ENCODE measurements around the gene SMIM14. TPM values are rescaled to one million over a fixed set of nuclear protein-coding genes. Genes with fewer than 3 reads are reported as not detected.

Gene SMIM14
- total and polyA plus RNA-seq, 2 of the 8 experiments (the other 6 are each of a cell fraction or from before 2014, with no cell fraction given) = 29.1 to 31.0 TPM

DNA sequence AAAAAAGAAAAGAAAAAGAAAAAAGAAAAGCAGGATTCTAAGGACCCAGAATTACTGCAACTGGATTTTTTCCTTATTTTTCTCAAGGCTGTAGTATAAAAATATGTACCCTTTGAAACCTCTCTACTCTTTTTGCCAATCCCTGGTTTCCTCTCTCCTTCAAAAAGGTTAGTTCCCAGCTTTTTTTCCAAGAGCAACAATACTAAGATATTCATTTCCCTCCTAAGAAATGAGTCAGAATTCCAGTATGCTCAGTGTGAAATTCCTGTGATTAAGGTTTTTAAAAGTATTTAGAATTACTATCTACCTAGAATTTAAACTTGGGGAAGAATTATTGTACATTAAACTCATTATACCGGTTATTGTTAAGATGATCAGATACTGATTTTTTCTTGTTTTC, 22.0 kb downstream of the SMIM14 start:
- POLR2A ChIA-PET (ENCODE audit: partially characterized antibody) = interaction anchor here (0.5 to 2.3 kb wide), 4 partner anchors 13 to 67 kb away, joined by 3 to 5 read pairs (median 3); no protein-coding TSS in a partner anchor
- H4K20me1 ChIP-seq (replicated peaks in 1 of 2; ENCODE audit: control insufficient read depth in 1 of 2, insufficient read depth in 2 of 2, low read length in 2 of 2) = peaks cover 0 to 2% of the 10 kb centered on the region in 2 experiments
- no peak overlapping the region for H3K9ac ChIP-seq (replicated peaks in 1 of 4; ENCODE audit: extremely low read depth in 1 of 4, low read depth in 3 of 4, low read length in 3 of 4)
- no peak overlapping the region for H3K4me3 ChIP-seq (ENCODE audit: extremely low read depth in 1 of 4, insufficient read depth in 2 of 4, low read depth in 3 of 4, low read length in 4 of 4)
- CTCF ChIA-PET (ENCODE audit: partially characterized antibody) = no interaction called here
- no peaks in the 10 kb centered on the region for H3K79me1 ChIP-seq (ENCODE audit: low read depth, low read length)
- FAIRE-seq = no peak
- no peak overlapping the region for H4K91ac ChIP-seq (replicated peaks; ENCODE audit: insufficient read length, low read length)
- no peak for DNase-seq (ENCODE audit: low read depth in 1 of 2, low spot score in 2 of 2)
- no peaks in the 10 kb centered on the region for H3K27me3 ChIP-seq (replicated peaks in 1 of 4; ENCODE audit: control insufficient read depth in 3 of 4, extremely low read depth in 1 of 4, insufficient read depth in 3 of 4, low read length in 3 of 4)
- no peak overlapping the region for H2AK5ac ChIP-seq (ENCODE audit: low read depth, low read length)
- H3K4ac ChIP-seq (replicated peaks; ENCODE audit: insufficient read length, low read depth, low read length) = no peak overlapping the region
- H3K14ac ChIP-seq (ENCODE audit: insufficient read length) = no peak overlapping the region
- 87% methylated on average over 1 of the region's 1 CpG; no CpG with 5 or more reads in 1 of the 2 experiments for WGBS, 2 experiments (ENCODE audit: extremely low coverage in 1 of 2, insufficient coverage in 1 of 2, insufficient read length in 1 of 2, insufficient replicate concordance in 2 of 2, low coverage in 1 of 2, low lambda C conversion rate in 2 of 2, missing lambda C conversion rate in 1 of 2)
- no peak overlapping the region for H3K4me2 ChIP-seq (ENCODE audit: insufficient read depth in 1 of 2, low read depth in 2 of 2, low read length in 2 of 2)
- no peak overlapping the region for H4K8ac ChIP-seq (ENCODE audit: extremely low read depth, insufficient read depth, low read length)
- no peak overlapping the region for H3K18ac ChIP-seq (ENCODE audit: extremely low read depth, low read length)
- H3K79me2 ChIP-seq (ENCODE audit: control insufficient read depth in 1 of 2, insufficient read depth in 2 of 2, low read length in 2 of 2) = peaks cover 0 to 8% of the 10 kb centered on the region in 2 experiments; a peak in 2 of 4 replicates
- no peak overlapping the region for H4K5ac ChIP-seq (ENCODE audit: insufficient read length, low read depth, low read length)
- H3K23me2 ChIP-seq (ENCODE audit: low read depth, low read length) = no peaks in the 10 kb centered on the region
- no peak overlapping the region for H3K56ac ChIP-seq (replicated peaks; ENCODE audit: insufficient read length, low read depth, low read length)
- no peaks in the 10 kb centered on the region for H3K9me3 ChIP-seq (ENCODE audit: insufficient read depth in 2 of 2, low read depth in 1 of 2, low read length in 1 of 2)
- no peak overlapping the region for H3K23ac ChIP-seq (ENCODE audit: insufficient read length)
- no peak overlapping the region for H2BK120ac ChIP-seq (replicated peaks; ENCODE audit: low read depth, low read length)
- H2AFZ ChIP-seq (ENCODE audit: low read length) = no peak overlapping the region
- H3K36me3 ChIP-seq (ENCODE audit: control insufficient read depth in 2 of 4, insufficient read depth in 4 of 4, low read length in 3 of 4) = no peaks in the 10 kb centered on the region
- no peak overlapping the region for H2BK20ac ChIP-seq (ENCODE audit: low read length)
- no peak overlapping the region for H2BK5ac ChIP-seq (ENCODE audit: low read depth, low read length)
- H3K4me1 ChIP-seq (replicated peaks in 1 of 4; ENCODE audit: control insufficient read depth in 3 of 4, insufficient read depth in 4 of 4, low read length in 3 of 4) = peaks cover 0 to 3% (median 0%) of the 10 kb centered on the region in 4 experiments; a peak in 2 of 7 replicates
- no peak overlapping the region for H2BK12ac ChIP-seq (ENCODE audit: low read depth, low read length)
- H3K27ac ChIP-seq (ENCODE audit: low read depth, low read length) = no peak overlapping the region
- H2BK15ac ChIP-seq (ENCODE audit: low read length) = no peak overlapping the region
- no peak for TF ChIP-seq RNF2 (IDR thresholded peaks at IDR 0.05; ENCODE audit: borderline replicate concordance, low read depth, low read length, missing control alignments, poor library complexity, severe bottlenecking)
- no peak for TF ChIP-seq EZH2 (IDR thresholded peaks at IDR 0.05; ENCODE audit: low read depth, low read length, severe bottlenecking)
- TF ChIP-seq, protein P1, sequence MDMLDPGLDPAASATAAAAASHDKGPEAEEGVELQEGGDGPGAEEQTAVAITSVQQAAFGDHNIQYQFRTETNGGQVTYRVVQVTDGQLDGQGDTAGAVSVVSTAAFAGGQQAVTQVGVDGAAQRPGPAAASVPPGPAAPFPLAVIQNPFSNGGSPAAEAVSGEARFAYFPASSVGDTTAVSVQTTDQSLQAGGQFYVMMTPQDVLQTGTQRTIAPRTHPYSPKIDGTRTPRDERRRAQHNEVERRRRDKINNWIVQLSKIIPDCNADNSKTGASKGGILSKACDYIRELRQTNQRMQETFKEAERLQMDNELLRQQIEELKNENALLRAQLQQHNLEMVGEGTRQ (IDR thresholded peaks at IDR 0.05; ENCODE audit: low read length) = no peak
- no peak for TF ChIP-seq NRF1 (IDR thresholded peaks at IDR 0.05; ENCODE audit: low read depth, low read length)
- TF ChIP-seq, protein P2, sequence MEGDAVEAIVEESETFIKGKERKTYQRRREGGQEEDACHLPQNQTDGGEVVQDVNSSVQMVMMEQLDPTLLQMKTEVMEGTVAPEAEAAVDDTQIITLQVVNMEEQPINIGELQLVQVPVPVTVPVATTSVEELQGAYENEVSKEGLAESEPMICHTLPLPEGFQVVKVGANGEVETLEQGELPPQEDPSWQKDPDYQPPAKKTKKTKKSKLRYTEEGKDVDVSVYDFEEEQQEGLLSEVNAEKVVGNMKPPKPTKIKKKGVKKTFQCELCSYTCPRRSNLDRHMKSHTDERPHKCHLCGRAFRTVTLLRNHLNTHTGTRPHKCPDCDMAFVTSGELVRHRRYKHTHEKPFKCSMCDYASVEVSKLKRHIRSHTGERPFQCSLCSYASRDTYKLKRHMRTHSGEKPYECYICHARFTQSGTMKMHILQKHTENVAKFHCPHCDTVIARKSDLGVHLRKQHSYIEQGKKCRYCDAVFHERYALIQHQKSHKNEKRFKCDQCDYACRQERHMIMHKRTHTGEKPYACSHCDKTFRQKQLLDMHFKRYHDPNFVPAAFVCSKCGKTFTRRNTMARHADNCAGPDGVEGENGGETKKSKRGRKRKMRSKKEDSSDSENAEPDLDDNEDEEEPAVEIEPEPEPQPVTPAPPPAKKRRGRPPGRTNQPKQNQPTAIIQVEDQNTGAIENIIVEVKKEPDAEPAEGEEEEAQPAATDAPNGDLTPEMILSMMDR (IDR thresholded peaks at IDR 0.05; ENCODE audit: control extremely low read depth in 1 of 3, insufficient read depth in 1 of 3, low read depth in 1 of 3, low read length in 3 of 3) = no peak
- no peak for TF ChIP-seq CBX8 (IDR thresholded peaks at IDR 0.05; ENCODE audit: borderline replicate concordance, low read depth, low read length)
- no peak for TF ChIP-seq GTF2F1 (IDR thresholded peaks at IDR 0.05; ENCODE audit: borderline replicate concordance, low read depth, low read length)
- no peak for TF ChIP-seq CTBP2 (IDR thresholded peaks at IDR 0.05; ENCODE audit: borderline replicate concordance, insufficient read depth, insufficient read length, low read length)
- no peak for TF ChIP-seq GABPA (IDR thresholded peaks at IDR 0.05; ENCODE audit: borderline replicate concordance, insufficient read depth, low read length)
